Stimulated activated CD8-positive, alpha-beta memory T cell treated with anti-CD3 and anti-CD28 coated beads, Interleukin-12 subunit alpha, Interleukin-12 subunit beta, amount 100 ng/mL, for 4 hours (primary cell): Measurements from ENCODE around the gene KY.

Experiments used
- DNase-seq: peaks from one replicate; pipeline ENCODE4 v3.0.0-alpha.2; 2020; ENCODE audit warnings: low read depth

The KY gene

GRCh38 chr3:134650431-134651346, at the start of gene KY:
TSS of gene KY (minus strand) at chr3:134651022. CDS start at chr3:134650960, 62 bp downstream.
- no peak for DNase-seq

GRCh38 chr3:134699721-134700120, 48.9 kb upstream of the KY start:
- no peak for DNase-seq

GRCh38 chr3:134699141-134699711, 48.4 kb upstream of the KY start:
- no peak for DNase-seq

- no peak for DNase-seq
These were observed 47.2 kb upstream of the KY start for GRCh38 chr3:134697830-134698689.

GRCh38 chr3:134696155-134696554, 45.3 kb upstream of the KY start:
- DNase-seq = no peak

GRCh38 chr3:134694946-134695543, 44.2 kb upstream of the KY start:
- DNase-seq = no peak

- no peak for DNase-seq
These were observed 43.6 kb upstream of the KY start for GRCh38 chr3:134694466-134694865.

GRCh38 chr3:134693804-134694203, 43.0 kb upstream of the KY start:
- DNase-seq = no peak

- DNase-seq = no peak
These were observed 42.4 kb upstream of the KY start for GRCh38 chr3:134693226-134693625.

GRCh38 chr3:134690226-134690625, 39.4 kb upstream of the KY start:
- no peak for DNase-seq

- no peak for DNase-seq
These were observed 36.8 kb upstream of the KY start for GRCh38 chr3:134687642-134688041.

- DNase-seq = no peak
These were observed 35.3 kb upstream of the KY start for GRCh38 chr3:134685929-134686802.

GRCh38 chr3:134682196-134682880, 31.5 kb upstream of the KY start:
- no peak for DNase-seq

- no peak for DNase-seq
These were observed 30.7 kb upstream of the KY start for GRCh38 chr3:134681522-134681900.

GRCh38 chr3:134680796-134681521, 30.1 kb upstream of the KY start:
- DNase-seq = no peak

- DNase-seq = no peak
These were observed 27.1 kb upstream of the KY start for GRCh38 chr3:134677987-134678308.

- no peak for DNase-seq
These were observed 26.6 kb upstream of the KY start for GRCh38 chr3:134677196-134677986.

GRCh38 chr3:134675726-134676256, 25.0 kb upstream of the KY start:
- DNase-seq = no peak

- DNase-seq = no peak
These were observed 21.7 kb upstream of the KY start for GRCh38 chr3:134672571-134672970.
